Breast epithelium (tissue), 3 donors: ENCODE data around the gene SLC10A1.

ENCODE experiments used
- CTCF ChIP-seq, 3 donors: fragments of 450-650 bp; IDR thresholded peaks; one replicate each; pipeline ENCODE4 v1.5.1; 2016 to 2017; ENCODE audit warnings: antibody characterized with exemption in 3 of 3, mild to moderate bottlenecking in 3 of 3, moderate library complexity in 3 of 3
- POLR2A ChIP-seq: fragments of 450-650 bp; IDR thresholded peaks from one replicate; pipeline ENCODE4 v1.6.1; 2016; ENCODE audit warnings: antibody characterized with exemption, mild to moderate bottlenecking, moderate library complexity
- POLR2AphosphoS5 ChIP-seq, 3 donors: sonication (generic); formaldehyde crosslinking; IDR thresholded peaks; one replicate each; pipeline ENCODE4 v1.6.1; 2017; ENCODE audit warnings: antibody characterized with exemption in 3 of 3

DNA sequence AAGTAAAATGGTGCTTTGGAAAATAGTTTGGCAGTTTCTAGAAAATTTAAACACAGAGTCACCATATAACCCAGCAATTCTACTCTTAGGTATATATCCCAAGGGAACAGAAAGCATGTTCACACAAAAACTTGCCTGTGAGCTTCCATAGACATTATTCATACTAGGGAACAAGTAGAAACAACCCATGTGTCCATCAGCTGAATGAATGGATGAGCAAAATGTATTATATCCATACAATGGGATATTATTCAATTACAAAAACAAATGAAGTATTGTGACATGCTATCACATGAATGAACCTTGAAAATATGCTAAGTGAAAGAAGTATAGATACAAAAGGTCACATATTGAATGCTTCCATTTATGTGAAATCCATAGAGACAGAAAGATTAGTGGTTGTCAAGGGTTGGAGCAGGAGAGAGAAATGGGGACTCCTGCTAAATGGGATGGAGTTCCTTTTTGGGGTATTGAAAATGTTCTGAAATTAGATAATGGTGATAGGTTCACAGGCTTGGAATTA, 7.9 kb downstream of the SLC10A1 start:
- TF ChIP-seq POLR2A: no peak
- TF ChIP-seq CTCF (IDR thresholded peaks at IDR 0.05): no peak
- TF ChIP-seq POLR2AphosphoS5 (IDR thresholded peaks at IDR 0.05): no peak
